HG03460 (cell line): Measurements from ENCODE around the gene SIGLEC7.

ENCODE experiments used
- ATAC-seq: cut with Tn5 transposase; IDR thresholded peaks from one replicate; pipeline ENCODE4 v1.9.1; 2021; ENCODE audit not compliant: unreplicated experiment

SIGLEC7 gene

GRCh38 chr19:51200071-51200666 lies 58.1 kb downstream of the SIGLEC7 start:
- no peak for ATAC-seq

- ATAC-seq: no peak
These were observed 59.6 kb downstream of the SIGLEC7 start for GRCh38 chr19:51201712-51202111.
